Peyer's patch (tissue), 4 donors: Measurements from ENCODE around the gene CDC14A. TPM values are rescaled to one million over a fixed set of nuclear protein-coding genes. Genes with fewer than 3 reads are reported as not detected.
A peak's percentile ranks its signal among the peaks of the same experiment; 100 is the strongest.
"Not testable (repeated sequence)": the region's sequence is repeated elsewhere in the genome, so short reads cannot be mapped to it uniquely, and the experiment has no call there.

Experiments
- DNase-seq, 3 donors: peaks; one replicate each; pipeline ENCODE4 v3.0.0-alpha.2; 2017 to 2019
- H3K27ac ChIP-seq, 4 donors: fragments of 200-600 bp; sonication (generic); one replicate each; pipeline ENCODE4 v1.5.1; 2016 to 2019
- H3K27me3 ChIP-seq, 2 donors: fragments of 200-600 bp; sonication (generic); one replicate each; pipeline ENCODE4 v1.5.1; 2019
- H3K36me3 ChIP-seq, 3 donors: fragments of 200-600 bp; sonication (generic); one replicate each; pipeline ENCODE4 v1.5.1; 2016 to 2019
- H3K4me1 ChIP-seq, 4 donors: fragments of 200-600 bp; sonication (generic); one replicate each; pipeline ENCODE4 v1.5.1; 2016 to 2019
- H3K4me3 ChIP-seq, 4 donors: fragments of 200-600 bp; sonication (generic); 1 replicate in 3 of 4; 2 replicates in 1 of 4; pipeline ENCODE4 v1.5.1; 2016 to 2019; ENCODE audit warnings: mild to moderate bottlenecking in 1 of 4
- H3K9me3 ChIP-seq, 4 donors: fragments of 200-600 bp; sonication (generic); one replicate each; pipeline ENCODE4 v1.5.1; 2016 to 2019; ENCODE audit warnings: mild to moderate bottlenecking in 1 of 4
- POLR2A ChIP-seq, 2 donors: fragments of 450-650 bp; IDR thresholded peaks; one replicate each; pipeline ENCODE4 v1.5.1; 2017; ENCODE audit warnings: antibody characterized with exemption in 2 of 2, mild to moderate bottlenecking in 2 of 2, moderate library complexity in 2 of 2
- total RNA-seq, 4 donors: library from RNA; depleted of rRNA; stranded (reverse); fragments of >200 nt; gene quantifications; one replicate each; pipeline ENCODE4 v1.1.0, GENCODE V29; 2016
- TF ChIP-seq, protein P1 (sequence below), 6 experiments: fragments of 450-650 bp in 4 of 6; fragments of 200-600 bp in 2 of 6; sonication (generic) in 1 of 6; IDR thresholded peaks; one replicate each; pipeline ENCODE4 v1.5.1; 2017 to 2019; ENCODE audit warnings: antibody characterized with exemption in 6 of 6, mild to moderate bottlenecking in 3 of 6, moderate library complexity in 1 of 6

The CDC14A gene
- total RNA-seq, 4 donors from 2014 or later: 51.2 to 97.6 (median 81.2) TPM

DNA sequence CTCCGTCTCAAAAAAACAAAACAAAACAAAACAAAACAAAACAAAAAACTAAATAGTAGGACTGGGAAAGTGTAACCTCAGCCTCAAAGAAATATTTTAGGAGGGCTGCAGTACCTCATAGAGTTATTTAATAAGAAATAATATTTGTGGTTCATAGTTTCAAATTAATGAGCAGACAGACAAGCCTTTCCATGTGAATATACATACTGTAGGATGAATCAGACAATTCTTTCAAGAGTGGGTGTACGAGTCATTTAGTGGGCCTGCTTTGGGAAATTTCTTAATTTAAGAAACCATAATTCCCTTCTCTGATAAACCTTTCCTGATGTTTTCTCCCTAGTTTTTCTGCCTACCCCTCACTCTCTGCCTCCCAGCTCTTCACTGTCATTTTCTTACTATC, 52.5 kb downstream of the CDC14A start:
- Histone ChIP-seq H3K27me3 (no peaks in the 10 kb centered on the region), H3K27ac (no peak overlapping the region), H3K9me3 (no peaks in the 10 kb centered on the region), H3K4me3 (no peak overlapping the region), H3K36me3 (peaks cover 0 to 10% (median 0%) of the 10 kb centered on the region in 3 donors), H3K4me1 (no peaks in the 10 kb centered on the region)
- TF ChIP-seq POLR2A (IDR thresholded peaks at IDR 0.05): no peak
- TF ChIP-seq, protein P1, sequence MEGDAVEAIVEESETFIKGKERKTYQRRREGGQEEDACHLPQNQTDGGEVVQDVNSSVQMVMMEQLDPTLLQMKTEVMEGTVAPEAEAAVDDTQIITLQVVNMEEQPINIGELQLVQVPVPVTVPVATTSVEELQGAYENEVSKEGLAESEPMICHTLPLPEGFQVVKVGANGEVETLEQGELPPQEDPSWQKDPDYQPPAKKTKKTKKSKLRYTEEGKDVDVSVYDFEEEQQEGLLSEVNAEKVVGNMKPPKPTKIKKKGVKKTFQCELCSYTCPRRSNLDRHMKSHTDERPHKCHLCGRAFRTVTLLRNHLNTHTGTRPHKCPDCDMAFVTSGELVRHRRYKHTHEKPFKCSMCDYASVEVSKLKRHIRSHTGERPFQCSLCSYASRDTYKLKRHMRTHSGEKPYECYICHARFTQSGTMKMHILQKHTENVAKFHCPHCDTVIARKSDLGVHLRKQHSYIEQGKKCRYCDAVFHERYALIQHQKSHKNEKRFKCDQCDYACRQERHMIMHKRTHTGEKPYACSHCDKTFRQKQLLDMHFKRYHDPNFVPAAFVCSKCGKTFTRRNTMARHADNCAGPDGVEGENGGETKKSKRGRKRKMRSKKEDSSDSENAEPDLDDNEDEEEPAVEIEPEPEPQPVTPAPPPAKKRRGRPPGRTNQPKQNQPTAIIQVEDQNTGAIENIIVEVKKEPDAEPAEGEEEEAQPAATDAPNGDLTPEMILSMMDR (IDR thresholded peaks at IDR 0.05): no peak
- DNase-seq: no peak

DNA sequence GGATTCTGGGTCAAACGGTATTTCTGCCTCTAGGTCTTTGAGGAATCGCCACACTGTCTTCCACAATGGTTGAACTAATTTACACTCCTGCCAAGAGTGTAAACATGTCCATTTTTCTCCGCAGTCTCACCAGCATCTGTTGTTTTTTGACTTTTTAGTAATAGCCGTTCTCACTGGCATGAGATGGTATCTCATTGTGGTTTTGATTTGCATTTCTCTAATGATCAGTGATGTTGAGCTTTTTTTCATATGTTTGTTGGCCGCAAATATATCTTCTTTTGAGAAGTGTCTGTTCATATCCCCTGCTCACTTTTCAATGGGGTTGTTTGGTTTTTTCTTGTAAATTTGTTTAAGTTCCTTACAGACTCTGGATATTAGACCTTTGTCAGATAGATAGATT, 53.6 kb downstream of the CDC14A start:
- H3K9me3 ChIP-seq, H3K4me3 ChIP-seq, H3K4me1 ChIP-seq, DNase-seq, H3K27me3 ChIP-seq, H3K27ac ChIP-seq, H3K36me3 ChIP-seq: not testable (repeated sequence)

DNA sequence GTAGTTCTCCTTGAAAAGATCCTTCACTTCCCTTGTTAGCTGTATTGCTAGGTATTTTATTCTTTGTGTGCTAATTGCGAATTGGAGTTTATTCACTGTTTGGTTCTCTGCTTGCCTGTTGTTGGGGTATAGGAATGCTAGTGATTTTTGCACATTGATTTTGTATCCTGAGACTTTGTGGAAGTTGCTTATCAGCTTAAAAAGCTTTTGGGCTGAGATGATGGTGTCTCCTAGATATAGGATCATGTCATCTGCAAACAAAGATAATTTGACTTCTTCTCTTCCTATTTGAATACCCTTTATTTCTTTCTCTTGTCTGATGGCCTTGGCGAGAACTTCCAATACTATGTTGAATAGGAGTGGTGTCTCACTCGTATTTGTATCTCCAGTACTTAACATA, 55.1 kb downstream of the CDC14A start:
- not testable (repeated sequence) for H3K36me3 ChIP-seq, H3K9me3 ChIP-seq, H3K27ac ChIP-seq, H3K4me3 ChIP-seq, H3K27me3 ChIP-seq, H3K4me1 ChIP-seq, DNase-seq

DNA sequence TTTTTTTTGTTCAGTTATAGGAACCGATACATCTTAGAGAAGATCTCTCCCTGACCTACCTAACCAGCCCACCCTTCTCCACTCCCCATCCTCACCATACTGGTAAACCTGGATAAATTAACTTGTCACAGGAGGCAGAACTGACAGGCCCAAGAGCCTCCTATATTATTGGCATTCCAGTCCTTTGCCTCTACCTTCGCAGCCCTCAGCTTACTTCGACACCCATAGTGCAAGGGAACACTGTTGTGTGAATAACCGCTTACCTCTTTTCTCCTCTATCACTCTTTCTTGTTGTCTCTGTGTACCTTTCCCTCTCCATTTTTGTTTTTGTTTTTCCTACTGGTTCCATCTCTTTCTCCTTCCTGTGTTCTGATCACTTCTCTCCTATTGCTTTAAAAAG, 58.7 kb downstream of the CDC14A start:
- no peak overlapping the region for H3K4me3 ChIP-seq

DNA sequence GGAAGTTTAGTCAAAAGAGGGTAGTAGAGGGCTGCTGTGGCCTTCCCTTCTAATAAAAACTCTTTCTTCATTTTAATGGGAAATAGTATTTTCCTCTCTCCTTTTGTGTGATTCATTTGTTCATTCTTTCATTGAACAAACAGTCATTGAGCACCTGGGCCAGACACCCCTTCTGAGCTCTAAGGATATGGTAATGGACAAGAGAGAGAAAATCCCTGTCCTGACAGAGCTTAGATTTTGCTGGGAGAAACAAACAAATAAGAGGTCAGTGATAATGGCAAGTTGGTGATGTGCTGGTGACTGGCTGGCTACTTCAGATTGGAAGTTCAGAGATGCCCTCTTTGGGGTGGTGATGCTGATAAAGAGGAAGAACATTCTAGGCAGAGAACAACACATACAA, 59.3 kb downstream of the CDC14A start:
- Histone ChIP-seq H3K36me3 (no peaks in the 10 kb centered on the region), H3K4me1 (no peaks in the 10 kb centered on the region), H3K4me3 (no peak overlapping the region), H3K9me3 (no peaks in the 10 kb centered on the region), H3K27ac (no peak overlapping the region), H3K27me3 (no peaks in the 10 kb centered on the region)
- DNase-seq: no peak
- no peak for TF ChIP-seq POLR2A (IDR thresholded peaks at IDR 0.05)
- TF ChIP-seq, protein P1 (IDR thresholded peaks at IDR 0.05): no peak

More for the DNA sequence above, 58.7 kb downstream of the CDC14A start:
- Histone ChIP-seq H3K36me3 (no peaks in the 10 kb centered on the region), H3K27ac (no peak overlapping the region), H3K4me1 (no peaks in the 10 kb centered on the region), H3K9me3 (no peaks in the 10 kb centered on the region), H3K27me3 (no peaks in the 10 kb centered on the region)
- TF ChIP-seq, protein P1 (IDR thresholded peaks at IDR 0.05): no peak
- no peak for TF ChIP-seq POLR2A (IDR thresholded peaks at IDR 0.05)
- DNase-seq: no peak

DNA sequence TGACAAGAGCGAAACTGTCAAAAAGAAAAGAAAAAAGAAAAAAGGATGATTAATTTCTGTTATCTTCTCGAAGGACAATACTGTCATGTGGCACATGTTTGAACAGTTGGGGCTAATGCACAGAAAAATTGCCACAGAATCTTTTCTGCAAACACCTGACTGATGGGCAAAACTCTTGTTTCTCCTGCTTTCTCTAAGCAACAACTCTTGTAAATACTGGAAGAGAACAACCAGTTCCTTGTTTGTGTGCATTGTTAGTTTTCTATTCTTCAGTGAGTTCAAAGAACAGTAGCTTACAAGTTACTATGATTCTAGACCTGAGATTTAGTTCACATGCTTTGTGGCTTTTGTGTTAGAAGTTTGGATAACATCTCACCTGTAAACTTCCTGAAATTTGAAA, 60.7 kb downstream of the CDC14A start:
- no peaks in the 10 kb centered on the region for H3K9me3 ChIP-seq
- H3K27ac ChIP-seq: peak overlapping the region in 1 of 4 donors; percentile 57
- TF ChIP-seq, protein P1 (IDR thresholded peaks at IDR 0.05): no peak
- TF ChIP-seq POLR2A (IDR thresholded peaks at IDR 0.05): no peak
- DNase-seq: no peak
- H3K27me3 ChIP-seq: no peaks in the 10 kb centered on the region
- no peaks in the 10 kb centered on the region for H3K4me1 ChIP-seq
- H3K4me3 ChIP-seq: no peak overlapping the region
- H3K36me3 ChIP-seq: no peaks in the 10 kb centered on the region
